ENCODE measurements around the gene MTCL3.

Gene MTCL3

GRCh38 chr6:127468936-127469335 lies 50.2 kb downstream of the MTCL3 start:
- no peak for DNase-seq (ENCODE audit: low read depth, low spot score)

- no peak for DNase-seq (ENCODE audit: low read depth, low spot score)
Observed at GRCh38 chr6:127466416-127466815, 52.7 kb downstream of the MTCL3 start.

GRCh38 chr6:127464881-127465459 lies 54.2 kb downstream of the MTCL3 start:
- DNase-seq (ENCODE audit: low read depth, low spot score): no peak

- no peak for DNase-seq (ENCODE audit: low read depth, low spot score)
Observed at GRCh38 chr6:127464161-127464880, 54.8 kb downstream of the MTCL3 start.

GRCh38 chr6:127463056-127463455 lies 56.1 kb downstream of the MTCL3 start:
- no peak for DNase-seq (ENCODE audit: low read depth, low spot score)

- no peak for DNase-seq (ENCODE audit: low read depth, low spot score)
Observed at GRCh38 chr6:127462376-127462775, 56.8 kb downstream of the MTCL3 start.

GRCh38 chr6:127460465-127460864 lies 58.7 kb downstream of the MTCL3 start:
- no peak for DNase-seq (ENCODE audit: low read depth, low spot score)

- DNase-seq (ENCODE audit: low read depth, low spot score): peak; percentile 43
Observed at GRCh38 chr6:127459231-127459641, 59.9 kb downstream of the MTCL3 start, which contains the start of gene KIAA0408. Gene KIAA0408, minus strand, starts transcription at chr6:127459389. Its CDS starts 5,408 bp downstream, at chr6:127453981.

GRCh38 chr6:127458817-127459216 lies 60.3 kb downstream of the MTCL3 start:
- no peak for DNase-seq (ENCODE audit: low read depth, low spot score)

- no peak for DNase-seq (ENCODE audit: low read depth, low spot score)
Observed at GRCh38 chr6:127458222-127458621, 60.9 kb downstream of the MTCL3 start.

- no peak for DNase-seq (ENCODE audit: low read depth, low spot score)
Observed at GRCh38 chr6:127457456-127458064, 61.6 kb downstream of the MTCL3 start.

- no peak for DNase-seq (ENCODE audit: low read depth, low spot score)
Observed at GRCh38 chr6:127456465-127456864, 62.7 kb downstream of the MTCL3 start.

- DNase-seq (ENCODE audit: low read depth, low spot score): no peak
Observed at GRCh38 chr6:127453845-127454619, 65.1 kb downstream of the MTCL3 start.

- DNase-seq (ENCODE audit: low read depth, low spot score): no peak
Observed at GRCh38 chr6:127452803-127453202, 66.3 kb downstream of the MTCL3 start.

- DNase-seq (ENCODE audit: low read depth, low spot score): no peak
Observed at GRCh38 chr6:127451388-127451787, 67.7 kb downstream of the MTCL3 start.

GRCh38 chr6:127447780-127448179 lies 71.4 kb downstream of the MTCL3 start:
- DNase-seq (ENCODE audit: low read depth, low spot score): no peak

GRCh38 chr6:127446356-127446755 lies 72.8 kb downstream of the MTCL3 start:
- no peak for DNase-seq (ENCODE audit: low read depth, low spot score)

GRCh38 chr6:127441881-127442280 lies 77.3 kb downstream of the MTCL3 start:
- no peak for DNase-seq (ENCODE audit: low read depth, low spot score)

- no peak for DNase-seq (ENCODE audit: low read depth, low spot score)
Observed at GRCh38 chr6:127439718-127440117, 79.4 kb downstream of the MTCL3 start.

- DNase-seq (ENCODE audit: low read depth, low spot score): no peak
Observed at GRCh38 chr6:127436578-127437110, 82.5 kb downstream of the MTCL3 start.

GRCh38 chr6:127435626-127436220 lies 83.4 kb downstream of the MTCL3 start:
- no peak for DNase-seq (ENCODE audit: low read depth, low spot score)

Measured in smooth muscle cell of the brain vasculature (primary cell).